KOPT-K1 (cell line): ENCODE data around the gene MPST.
"Not testable (repeated sequence)": the region's sequence is repeated elsewhere in the genome, so short reads cannot be mapped to it uniquely, and the experiment has no call there.

Experiments used
- H3K27ac ChIP-seq: fragments of 200-600 bp; sonication (generic); 2 replicates; pipeline ENCODE4 v1.5.1; 2016; ENCODE audit warnings: antibody characterized with exemption, mild to moderate bottlenecking, low read depth, low read length; ENCODE audit not compliant: poor library complexity, severe bottlenecking
- H3K36me3 ChIP-seq: fragments of 200-600 bp; sonication (generic); 2 replicates; pipeline ENCODE4 v1.5.1; 2017; ENCODE audit warnings: antibody characterized with exemption, mild to moderate bottlenecking, low read length, moderate library complexity; ENCODE audit not compliant: insufficient read depth
- H3K9me3 ChIP-seq: fragments of 200-600 bp; sonication (generic); 2 replicates; pipeline ENCODE4 v1.5.1; 2017; ENCODE audit warnings: antibody characterized with exemption, low read length, mild to moderate bottlenecking; ENCODE audit not compliant: insufficient read depth, poor library complexity, severe bottlenecking

MPST gene

DNA sequence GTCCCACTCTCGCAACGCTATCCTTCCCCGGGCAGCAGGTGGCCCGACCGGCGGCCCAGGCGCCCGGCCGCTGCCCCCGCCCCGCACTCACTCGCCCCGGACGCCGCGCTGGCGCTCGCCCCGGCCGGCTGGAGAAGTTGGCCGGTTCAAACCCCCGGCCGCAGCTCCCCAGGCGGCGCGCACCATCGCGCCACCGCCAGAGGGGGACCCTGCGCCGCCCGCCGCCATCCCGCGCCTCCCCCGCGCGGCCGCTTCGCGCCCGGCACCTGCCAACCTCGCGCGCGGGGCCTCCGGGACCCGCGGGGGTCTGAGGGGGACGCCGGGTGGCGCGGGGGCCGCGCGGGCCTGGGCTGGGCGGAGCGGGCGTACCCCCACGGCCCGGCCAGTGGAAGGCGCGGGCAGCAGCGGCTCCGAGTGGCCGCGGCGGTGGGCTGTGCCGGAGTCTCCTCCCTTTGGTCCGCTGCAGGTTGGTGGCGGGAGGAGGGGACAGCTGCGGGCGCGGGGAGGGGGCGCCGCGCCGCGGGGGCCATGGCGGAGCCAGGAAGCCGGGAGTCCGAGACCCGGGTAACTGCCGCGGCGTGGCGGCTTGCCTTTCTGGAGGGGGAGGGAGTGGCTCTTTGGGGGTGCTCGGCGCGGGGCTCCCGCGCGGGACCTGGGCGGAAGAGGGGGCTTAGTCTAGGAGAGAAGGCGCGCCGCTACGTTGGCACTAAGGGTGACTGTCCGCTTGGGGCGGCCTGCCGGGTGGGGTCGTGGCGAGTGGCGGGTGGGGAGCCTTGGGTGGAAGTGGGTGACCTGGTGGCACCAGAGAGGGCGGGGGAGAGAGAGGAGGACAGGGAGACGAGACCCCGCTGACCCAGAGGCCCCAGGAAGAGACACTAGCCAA, at the start of gene MPST, which contains the start of gene TST:
Gene MPST (plus strand): TSS at position 434 of the 883 bp plus-strand sequence. CDS start 95 bp downstream, at position 529.
Gene TST (minus strand): TSS at position 139 of the 883 bp plus-strand sequence. CDS start 715 bp downstream, outside the sequence.
- no peaks in the 10 kb centered on the region for H3K9me3 ChIP-seq
- H3K27ac ChIP-seq: no peak within 1 kb of the TSS
- H3K36me3 ChIP-seq: no peaks in the 10 kb centered on the region

DNA sequence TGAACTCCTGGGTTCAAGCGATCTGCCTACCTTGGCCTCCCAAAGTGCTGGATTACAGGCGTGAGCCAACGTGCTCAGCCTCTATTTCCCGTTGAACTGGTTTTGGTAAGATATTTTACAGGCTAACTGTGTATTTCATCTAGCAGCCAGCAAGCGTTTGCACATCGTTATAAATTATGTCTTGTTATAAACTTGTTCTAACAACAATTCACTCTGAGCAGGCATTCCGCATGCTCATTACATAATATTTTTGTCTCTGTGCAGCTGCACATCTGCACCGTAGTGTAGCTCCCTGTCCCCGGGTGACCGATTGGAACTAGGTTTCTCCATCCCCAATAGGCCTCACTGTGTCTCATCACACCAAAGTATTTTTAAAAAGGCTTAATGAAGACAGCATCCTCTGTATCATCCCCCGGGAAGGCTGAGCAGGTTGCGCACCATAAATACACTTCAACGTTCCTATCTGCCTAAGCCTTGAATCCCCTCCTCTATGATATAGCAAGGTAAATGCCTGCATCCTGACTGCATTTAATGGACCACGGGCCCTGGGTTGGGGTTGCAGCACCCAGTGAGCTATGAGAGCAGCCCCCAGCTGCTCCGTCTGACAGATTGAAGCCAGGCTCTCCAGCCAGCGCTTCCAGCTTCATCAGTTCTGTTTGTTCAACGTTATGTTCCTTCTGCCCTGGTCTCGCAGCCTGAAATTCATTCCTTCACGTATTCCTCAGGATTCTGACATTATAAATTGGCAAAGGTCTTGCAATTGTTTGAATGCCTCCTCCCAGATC, 48.0 kb upstream of the MPST start:
- no peak overlapping the region for H3K27ac ChIP-seq
- H3K36me3 ChIP-seq: no peaks in the 10 kb centered on the region
- H3K9me3 ChIP-seq: no peaks in the 10 kb centered on the region

DNA sequence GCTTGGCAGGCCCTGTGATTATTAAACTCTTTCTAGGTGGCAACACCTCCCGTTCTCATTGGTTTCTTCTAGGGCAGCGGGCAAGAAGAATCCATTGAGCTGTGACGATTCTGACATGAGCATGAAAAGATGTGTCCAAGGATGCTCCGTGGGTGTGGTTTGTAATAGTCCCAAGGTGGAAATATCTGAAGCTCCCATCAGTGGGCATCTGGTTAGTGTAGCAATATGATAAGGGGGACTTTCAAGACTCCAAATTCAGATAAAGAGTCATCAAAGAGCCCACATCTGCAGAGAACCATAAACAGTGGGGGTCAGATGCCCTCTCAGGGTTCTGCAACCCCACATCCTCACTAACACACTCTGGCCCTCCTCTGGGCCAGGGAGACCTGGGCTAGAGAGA, 42.9 kb upstream of the MPST start:
- H3K27ac ChIP-seq: no peak overlapping the region
- H3K9me3 ChIP-seq: no peaks in the 10 kb centered on the region
- no peaks in the 10 kb centered on the region for H3K36me3 ChIP-seq

DNA sequence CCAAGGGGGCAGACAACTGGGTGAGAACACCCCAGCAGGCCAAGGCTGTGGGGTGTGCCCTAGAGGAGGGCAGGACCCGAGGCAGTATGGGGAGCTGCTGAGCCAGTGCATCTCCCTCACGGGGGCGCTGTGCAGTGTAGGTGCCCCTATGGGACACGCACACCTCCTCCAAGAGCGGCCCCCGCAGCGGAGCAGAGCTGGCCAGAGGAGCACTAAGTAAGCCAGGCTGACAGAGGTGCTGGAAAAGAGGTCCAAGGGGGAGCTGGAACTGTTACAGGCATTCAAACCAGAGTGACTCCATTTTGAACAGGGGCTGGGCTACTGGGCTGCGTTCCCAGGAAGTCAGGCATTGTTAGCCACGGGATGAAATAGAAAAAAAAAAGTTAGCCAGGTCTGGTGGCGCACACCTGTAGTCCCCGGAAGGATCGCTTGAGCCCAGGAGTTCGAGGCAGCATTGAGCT, 42.1 kb upstream of the MPST start:
- no peaks in the 10 kb centered on the region for H3K36me3 ChIP-seq
- no peak overlapping the region for H3K27ac ChIP-seq
- no peaks in the 10 kb centered on the region for H3K9me3 ChIP-seq

DNA sequence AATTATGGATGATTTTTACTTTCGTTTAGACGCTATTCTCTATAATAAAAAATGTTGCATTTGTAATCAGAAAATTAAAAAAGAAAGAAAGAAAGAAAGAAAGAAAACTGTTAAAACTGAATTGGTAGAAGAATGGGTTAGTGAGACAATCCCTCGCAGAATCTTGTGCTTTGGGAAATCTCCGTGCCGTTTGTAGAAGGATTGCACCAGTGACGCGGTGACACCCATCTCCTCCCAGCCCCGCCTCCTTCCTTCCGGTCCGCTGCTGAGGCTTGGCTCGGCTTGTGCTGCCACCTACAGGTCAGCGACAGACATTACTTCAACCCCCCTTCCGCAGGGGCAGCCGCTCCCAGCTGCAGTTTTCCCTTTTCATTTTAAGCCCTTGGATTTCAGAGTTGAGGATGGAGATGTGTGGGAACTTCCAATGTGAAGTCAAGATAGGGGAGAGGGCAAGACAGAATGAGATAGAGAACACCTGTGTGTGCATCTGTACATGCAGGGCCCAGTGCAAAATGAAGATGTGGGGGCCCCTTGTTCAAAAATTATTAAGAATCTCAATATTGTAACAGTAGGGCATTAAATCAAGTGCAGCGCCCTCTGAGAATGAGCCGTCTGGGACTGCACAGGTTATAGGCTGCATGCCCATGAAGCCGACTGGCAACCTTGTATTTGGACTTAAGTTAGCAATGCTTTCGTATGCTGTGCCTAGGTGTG, 41.4 kb upstream of the MPST start:
- no peak overlapping the region for H3K27ac ChIP-seq
- no peaks in the 10 kb centered on the region for H3K36me3 ChIP-seq
- no peaks in the 10 kb centered on the region for H3K9me3 ChIP-seq

DNA sequence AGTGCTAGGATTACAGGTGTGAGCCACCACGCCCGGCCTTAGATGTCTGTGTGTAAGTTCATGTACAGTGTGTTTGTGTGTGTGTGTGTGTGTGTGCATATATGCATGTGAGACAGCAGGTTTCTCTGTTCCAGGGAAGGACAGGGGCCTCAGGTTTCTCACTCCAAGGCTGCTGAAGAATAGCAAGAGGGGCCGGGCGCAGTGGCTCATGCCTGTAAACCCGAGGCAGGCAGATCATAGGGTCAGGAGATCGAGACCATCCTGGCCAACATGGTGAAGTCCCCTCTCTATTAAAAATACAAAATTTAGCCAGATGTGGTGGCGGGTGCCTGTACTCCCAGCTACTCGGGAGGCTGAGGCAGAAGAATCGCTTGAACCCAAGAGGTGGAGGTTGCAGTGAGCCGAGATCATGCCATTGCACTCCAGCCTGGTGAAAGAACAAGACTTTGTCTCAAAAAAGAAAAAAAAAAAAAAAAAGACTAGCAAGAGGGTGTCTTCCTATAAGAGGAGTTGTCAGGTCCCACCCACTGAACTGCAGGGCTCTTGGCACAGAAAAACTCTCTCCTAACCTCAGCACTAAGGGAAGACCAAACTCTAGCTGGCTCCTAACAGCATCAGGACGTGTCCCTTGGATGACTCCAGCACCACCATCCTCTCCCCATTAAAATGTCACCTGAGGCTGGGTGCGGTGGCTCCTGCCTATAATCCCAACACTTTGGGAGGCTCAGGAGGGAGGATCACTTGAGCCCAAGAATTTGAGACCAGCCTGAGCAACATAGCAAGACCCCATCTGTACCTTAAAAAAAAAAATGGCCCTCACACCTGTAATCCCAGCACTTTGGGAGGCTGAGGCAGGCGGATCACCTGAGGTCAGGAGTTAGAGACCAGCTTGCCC, 40.3 kb upstream of the MPST start:
- H3K9me3 ChIP-seq: no peaks in the 10 kb centered on the region
- H3K27ac ChIP-seq: no peak overlapping the region
- no peaks in the 10 kb centered on the region for H3K36me3 ChIP-seq

DNA sequence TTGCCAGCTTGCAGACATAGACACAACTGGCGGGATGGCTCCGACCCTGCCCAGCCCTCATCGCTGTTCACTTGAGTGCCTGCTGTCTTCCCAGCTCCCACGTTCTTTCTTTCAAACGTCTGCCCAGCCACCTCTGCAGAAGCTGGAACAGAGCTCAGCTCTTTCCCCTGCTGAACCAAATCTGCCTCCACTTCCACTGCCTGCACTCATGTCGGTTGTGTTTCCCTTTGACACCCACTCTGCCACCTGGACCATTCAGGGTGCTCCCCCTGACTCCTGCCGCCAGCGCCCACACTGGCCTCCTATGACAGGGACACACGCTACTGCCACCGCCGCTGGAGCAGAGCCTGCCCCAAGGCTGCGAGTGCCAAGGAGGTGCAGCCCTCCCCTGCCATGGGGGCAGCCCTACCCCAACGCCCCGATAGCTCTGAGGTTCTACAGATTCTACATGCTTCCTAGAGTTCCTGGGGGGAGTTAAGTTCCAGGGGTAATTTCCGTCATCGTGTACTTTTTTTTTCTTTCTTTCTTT, 38.2 kb upstream of the MPST start:
- H3K36me3 ChIP-seq: no peaks in the 10 kb centered on the region
- peaks cover 8% of the 10 kb centered on the region for H3K9me3 ChIP-seq
- H3K27ac ChIP-seq: no peak overlapping the region

DNA sequence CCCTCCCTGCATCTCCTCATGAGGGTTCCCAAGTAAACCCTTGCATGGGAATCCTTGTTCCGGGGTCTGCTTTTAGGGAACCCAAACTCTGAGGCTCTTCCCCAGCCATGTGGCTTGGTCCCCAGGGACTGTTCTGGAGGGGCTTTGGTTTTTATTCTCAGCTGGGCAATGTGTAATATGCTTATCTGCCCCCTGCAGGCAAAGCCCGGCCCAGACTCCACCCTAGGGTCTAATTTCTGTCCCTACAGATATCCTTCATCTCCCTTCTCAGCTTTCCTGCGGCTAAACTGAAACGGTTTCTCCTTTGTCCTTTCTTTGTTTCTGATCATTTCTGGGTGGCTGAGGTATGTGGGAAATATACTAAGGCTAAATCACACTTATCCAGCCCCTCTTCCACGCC, 37.4 kb upstream of the MPST start:
- Histone ChIP-seq H3K27ac (no peak overlapping the region), H3K9me3 (peaks cover 10% of the 10 kb centered on the region), H3K36me3 (no peaks in the 10 kb centered on the region)

DNA sequence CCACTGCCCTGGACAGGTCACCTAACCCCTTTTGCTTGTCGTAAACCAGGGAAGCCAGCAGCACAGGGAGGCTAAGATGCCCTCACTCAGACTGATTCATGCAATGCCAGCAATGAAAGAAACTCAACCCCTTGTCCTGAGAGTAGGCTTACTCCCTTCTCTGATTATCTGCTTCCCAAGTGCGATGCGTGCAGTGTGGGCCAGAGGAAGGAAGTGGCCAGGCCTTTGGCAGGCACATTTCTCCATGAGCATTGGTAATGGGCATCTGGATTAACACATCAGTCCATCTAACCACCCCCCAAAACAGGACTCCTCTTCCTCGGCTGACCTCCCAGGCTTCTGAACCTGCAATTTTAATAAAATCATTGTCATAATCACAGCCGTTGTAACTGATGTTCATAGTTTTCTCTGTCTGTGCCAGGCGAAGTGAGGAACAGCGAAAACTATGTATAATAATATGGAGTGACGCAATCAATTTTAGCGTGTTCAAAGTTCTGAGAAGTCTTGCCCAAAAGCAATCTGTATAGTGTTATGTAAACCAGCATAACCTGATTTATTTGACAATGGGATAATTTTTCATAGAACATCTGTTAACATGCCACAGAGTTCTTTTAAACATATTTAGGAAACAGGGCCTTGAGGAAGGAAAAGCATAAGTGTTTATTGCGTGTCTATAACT, 34.2 kb upstream of the MPST start:
- Histone ChIP-seq H3K36me3 (no peaks in the 10 kb centered on the region), H3K9me3 (peaks cover 10% of the 10 kb centered on the region), H3K27ac (no peak overlapping the region)

DNA sequence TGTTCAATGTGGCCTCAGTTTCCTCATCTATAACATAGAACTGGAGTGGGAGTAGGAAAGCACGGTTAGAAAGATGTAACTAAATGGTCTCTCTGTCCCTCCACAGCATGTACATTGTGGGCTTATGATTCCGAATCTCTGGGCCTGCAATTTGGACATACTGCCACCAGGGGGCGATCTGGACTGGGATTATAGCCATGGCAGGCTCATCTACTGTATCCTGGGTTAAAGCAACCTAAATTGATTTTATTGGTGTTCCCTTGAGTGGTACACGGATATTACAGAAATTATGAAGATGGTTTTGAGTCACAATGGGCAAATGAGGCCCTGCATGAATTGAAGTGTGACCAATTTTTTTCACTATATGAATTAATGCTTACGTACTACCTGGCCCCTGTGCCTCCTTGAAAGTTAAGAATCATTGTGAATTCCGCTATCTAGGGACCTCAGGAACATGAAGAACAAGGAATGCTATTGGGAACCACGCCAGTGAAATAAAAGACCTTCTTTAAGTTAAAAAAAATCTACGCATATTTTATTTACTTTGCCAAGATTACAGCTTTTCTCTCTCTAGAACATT, 33.2 kb upstream of the MPST start:
- Histone ChIP-seq H3K9me3 (peaks cover 10% of the 10 kb centered on the region), H3K27ac (no peak overlapping the region), H3K36me3 (no peaks in the 10 kb centered on the region)

DNA sequence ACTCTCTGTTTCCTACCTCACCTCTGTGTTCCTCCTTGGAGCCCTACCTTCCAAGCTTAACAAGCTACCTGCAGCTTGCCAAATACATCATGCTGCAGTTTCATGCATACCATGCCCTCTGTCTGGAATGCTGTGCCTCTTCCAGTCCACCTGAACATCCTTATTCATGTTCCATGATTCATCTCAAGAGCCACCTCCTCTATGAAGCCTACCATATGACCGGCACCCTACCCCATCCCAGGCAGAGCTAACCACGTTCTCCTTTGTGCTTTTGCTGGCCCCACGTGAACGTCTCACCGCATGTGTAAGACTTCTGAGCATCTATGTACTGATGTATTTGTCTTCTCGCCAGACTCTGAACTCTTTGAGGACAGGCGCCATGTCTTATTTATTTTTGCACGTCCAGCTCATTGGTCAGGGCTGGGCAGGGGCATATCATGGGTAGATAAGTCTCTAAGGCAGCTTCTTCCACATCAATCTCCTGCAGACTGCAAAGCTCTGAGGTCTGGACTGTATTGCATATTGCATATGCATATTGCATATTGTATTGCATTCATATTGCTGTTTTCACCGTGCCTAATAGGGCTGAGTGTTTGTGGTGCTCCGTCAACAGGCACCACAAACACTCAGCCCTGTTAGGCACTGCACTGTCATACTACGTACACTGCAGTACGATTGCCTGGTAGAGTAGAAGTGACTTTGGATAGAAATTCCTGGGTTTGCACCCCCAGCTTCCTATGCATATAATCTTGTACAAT, 31.3 kb upstream of the MPST start:
- H3K36me3 ChIP-seq: no peaks in the 10 kb centered on the region
- peaks cover 10% of the 10 kb centered on the region for H3K9me3 ChIP-seq
- H3K27ac ChIP-seq: no peak overlapping the region

DNA sequence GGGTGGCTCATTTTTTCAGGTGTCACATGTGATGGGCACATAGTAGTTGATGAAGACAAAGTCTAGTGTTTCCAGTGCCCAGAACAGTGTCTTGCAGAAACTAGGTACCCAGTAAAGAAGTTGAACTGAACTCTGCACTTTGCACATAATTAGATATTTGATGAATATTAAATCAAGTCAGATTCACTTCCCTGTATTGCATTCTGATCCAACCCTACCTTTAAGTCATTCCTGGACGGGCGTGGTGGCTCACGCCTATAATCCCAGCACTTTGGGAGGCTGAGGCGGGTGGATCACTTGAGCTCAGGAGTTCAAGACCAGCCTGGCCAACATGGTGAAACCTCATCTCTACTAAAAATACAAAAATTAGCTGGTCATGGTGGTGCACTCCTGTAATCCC, 30.5 kb upstream of the MPST start:
- H3K27ac ChIP-seq, H3K36me3 ChIP-seq: not testable (repeated sequence)
- peaks cover 10% of the 10 kb centered on the region for H3K9me3 ChIP-seq

DNA sequence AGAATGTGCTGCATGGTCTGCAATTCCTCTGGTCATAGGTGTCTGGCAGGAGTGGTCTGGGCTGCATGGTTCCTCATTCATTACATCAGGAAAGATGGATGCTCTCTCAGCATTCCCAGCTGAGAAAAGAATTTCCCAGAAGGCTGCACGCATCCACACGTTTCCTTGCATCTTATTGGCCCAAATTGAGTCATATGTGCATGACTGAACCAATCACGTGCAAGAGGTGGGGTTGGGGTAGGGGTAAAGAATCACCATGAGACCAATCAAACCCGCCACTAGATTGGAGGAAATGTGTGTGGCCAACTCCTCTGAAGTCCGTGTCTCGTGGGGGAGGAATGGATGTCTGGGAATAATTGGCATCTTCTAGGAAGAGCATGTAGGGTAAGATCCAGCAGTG, 29.1 kb upstream of the MPST start:
- Histone ChIP-seq H3K27ac (no peak overlapping the region), H3K9me3 (peaks cover 10% of the 10 kb centered on the region), H3K36me3 (no peaks in the 10 kb centered on the region)
